Activated naive CD4-positive, alpha-beta T cell treated with anti-CD3 and anti-CD28 coated beads, Interleukin-2, amount 50 U/mL, for 24 hours (primary cell): ENCODE measurements around the gene ERAS.

Experiments used
- H3K27ac Mint-ChIP-seq: one replicate; pipeline ENCODE4 v1.8.0; 2021; ENCODE audit warnings: mild to moderate bottlenecking, mixed read lengths
- H3K27me3 Mint-ChIP-seq: one replicate; pipeline ENCODE4 v1.8.0; 2021; ENCODE audit warnings: mixed read lengths
- H3K36me3 Mint-ChIP-seq: one replicate; pipeline ENCODE4 v1.8.0; 2021; ENCODE audit warnings: mixed read lengths
- H3K4me1 Mint-ChIP-seq: one replicate; pipeline ENCODE4 v1.8.0; 2021; ENCODE audit warnings: mixed read lengths
- H3K4me3 Mint-ChIP-seq: one replicate; pipeline ENCODE4 v1.8.0; 2021; ENCODE audit warnings: mild to moderate bottlenecking, mixed read lengths
- H3K9me3 Mint-ChIP-seq: one replicate; pipeline ENCODE4 v1.8.0; 2021; ENCODE audit warnings: mixed read lengths

ERAS gene

GRCh38 chrX:48826135-48826875, at the start of gene ERAS:
Gene ERAS, plus strand, starts transcription at chrX:48826513. Its CDS starts 2,611 bp downstream, at chrX:48829124.
- Mint-ChIP-seq H3K27me3 (peaks cover 15% of the 10 kb centered on the region), H3K4me3 (peak within 1 kb of the TSS; percentile 47), H3K27ac (no peak within 1 kb of the TSS)

GRCh38 chrX:48776818-48777439, 49.4 kb upstream of the ERAS start:
- Mint-ChIP-seq H3K9me3 (no peaks in the 10 kb centered on the region), H3K36me3 (no peaks in the 10 kb centered on the region), H3K27ac (no peak overlapping the region), H3K27me3 (no peaks in the 10 kb centered on the region), H3K4me1 (no peaks in the 10 kb centered on the region), H3K4me3 (no peak overlapping the region)

More at GRCh38 chrX:48826135-48826875, at the start of gene ERAS:
- Mint-ChIP-seq H3K4me1 (peaks cover 10% of the 10 kb centered on the region), H3K9me3 (no peaks in the 10 kb centered on the region), H3K36me3 (no peaks in the 10 kb centered on the region)

- no peaks in the 10 kb centered on the region for H3K9me3 Mint-ChIP-seq
- H3K27ac Mint-ChIP-seq, result no peak overlapping the region
- H3K36me3 Mint-ChIP-seq, result no peaks in the 10 kb centered on the region
- H3K27me3 Mint-ChIP-seq, result no peaks in the 10 kb centered on the region
- no peak overlapping the region for H3K4me3 Mint-ChIP-seq
- H3K4me1 Mint-ChIP-seq, result no peaks in the 10 kb centered on the region
These were observed 46.9 kb upstream of the ERAS start for GRCh38 chrX:48779399-48779798.

- no peaks in the 10 kb centered on the region for H3K9me3 Mint-ChIP-seq
- H3K36me3 Mint-ChIP-seq, result no peaks in the 10 kb centered on the region
- H3K27ac Mint-ChIP-seq, result no peak overlapping the region
- no peak overlapping the region for H3K4me3 Mint-ChIP-seq
- no peaks in the 10 kb centered on the region for H3K27me3 Mint-ChIP-seq
- no peaks in the 10 kb centered on the region for H3K4me1 Mint-ChIP-seq
These were observed 44.6 kb upstream of the ERAS start for GRCh38 chrX:48781705-48782104.

- H3K9me3 Mint-ChIP-seq, result no peaks in the 10 kb centered on the region
- no peaks in the 10 kb centered on the region for H3K27me3 Mint-ChIP-seq
- no peak overlapping the region for H3K27ac Mint-ChIP-seq
- H3K4me3 Mint-ChIP-seq, result no peak overlapping the region
- H3K36me3 Mint-ChIP-seq, result no peaks in the 10 kb centered on the region
- H3K4me1 Mint-ChIP-seq, result no peaks in the 10 kb centered on the region
These were observed 44.1 kb upstream of the ERAS start for GRCh38 chrX:48782216-48782615.

GRCh38 chrX:48782795-48783194, 43.5 kb upstream of the ERAS start:
- H3K36me3 Mint-ChIP-seq, result no peaks in the 10 kb centered on the region
- H3K4me3 Mint-ChIP-seq, result no peak overlapping the region
- H3K27ac Mint-ChIP-seq, result no peak overlapping the region
- no peaks in the 10 kb centered on the region for H3K27me3 Mint-ChIP-seq
- no peaks in the 10 kb centered on the region for H3K4me1 Mint-ChIP-seq
- H3K9me3 Mint-ChIP-seq, result no peaks in the 10 kb centered on the region

GRCh38 chrX:48784726-48785125, 41.6 kb upstream of the ERAS start:
- H3K27ac Mint-ChIP-seq, result no peak overlapping the region
- H3K4me1 Mint-ChIP-seq, result peaks cover 3% of the 10 kb centered on the region
- H3K27me3 Mint-ChIP-seq, result no peaks in the 10 kb centered on the region
- H3K4me3 Mint-ChIP-seq, result no peak overlapping the region
- H3K9me3 Mint-ChIP-seq, result no peaks in the 10 kb centered on the region
- H3K36me3 Mint-ChIP-seq, result no peaks in the 10 kb centered on the region

- Mint-ChIP-seq H3K4me3 (no peak overlapping the region), H3K4me1 (peaks cover 7% of the 10 kb centered on the region), H3K9me3 (no peaks in the 10 kb centered on the region), H3K27me3 (no peaks in the 10 kb centered on the region), H3K27ac (no peak overlapping the region), H3K36me3 (no peaks in the 10 kb centered on the region)
These were observed 41.1 kb upstream of the ERAS start for GRCh38 chrX:48785186-48785539.

GRCh38 chrX:48785540-48786214, 40.6 kb upstream of the ERAS start:
- H3K9me3 Mint-ChIP-seq, result no peaks in the 10 kb centered on the region

GRCh38 chrX:48786341-48786800, 39.9 kb upstream of the ERAS start, which contains the start of gene GATA1:
Gene GATA1, plus strand, starts transcription at chrX:48786590. Its CDS starts 4,520 bp downstream, at chrX:48791110.
- Mint-ChIP-seq H3K36me3 (no peaks in the 10 kb centered on the region), H3K9me3 (no peaks in the 10 kb centered on the region), H3K27ac (no peak within 1 kb of the TSS), H3K4me3 (no peak within 1 kb of the TSS), H3K4me1 (peaks cover 7% of the 10 kb centered on the region), H3K27me3 (no peaks in the 10 kb centered on the region)

More at GRCh38 chrX:48785540-48786214, 40.6 kb upstream of the ERAS start:
- H3K36me3 Mint-ChIP-seq, result no peaks in the 10 kb centered on the region
- peaks cover 7% of the 10 kb centered on the region for H3K4me1 Mint-ChIP-seq
- H3K27ac Mint-ChIP-seq, result no peak overlapping the region
- H3K4me3 Mint-ChIP-seq, result no peak overlapping the region
- no peaks in the 10 kb centered on the region for H3K27me3 Mint-ChIP-seq

- H3K36me3 Mint-ChIP-seq, result no peaks in the 10 kb centered on the region
- no peak overlapping the region for H3K27ac Mint-ChIP-seq
- H3K4me3 Mint-ChIP-seq, result no peak overlapping the region
- peaks cover 7% of the 10 kb centered on the region for H3K4me1 Mint-ChIP-seq
- no peaks in the 10 kb centered on the region for H3K9me3 Mint-ChIP-seq
- H3K27me3 Mint-ChIP-seq, result no peaks in the 10 kb centered on the region
These were observed 39.3 kb upstream of the ERAS start for GRCh38 chrX:48786825-48787504.

- H3K27me3 Mint-ChIP-seq, result no peaks in the 10 kb centered on the region
- H3K9me3 Mint-ChIP-seq, result no peaks in the 10 kb centered on the region
- no peak overlapping the region for H3K4me3 Mint-ChIP-seq
- H3K27ac Mint-ChIP-seq, result no peak overlapping the region
- H3K36me3 Mint-ChIP-seq, result no peaks in the 10 kb centered on the region
- H3K4me1 Mint-ChIP-seq, result peaks cover 7% of the 10 kb centered on the region
These were observed 38.5 kb upstream of the ERAS start for GRCh38 chrX:48787505-48788443.

GRCh38 chrX:48789366-48790220, 36.7 kb upstream of the ERAS start:
- no peaks in the 10 kb centered on the region for H3K27me3 Mint-ChIP-seq
- H3K9me3 Mint-ChIP-seq, result no peaks in the 10 kb centered on the region
- H3K36me3 Mint-ChIP-seq, result no peaks in the 10 kb centered on the region
- no peak overlapping the region for H3K4me3 Mint-ChIP-seq
- H3K27ac Mint-ChIP-seq, result no peak overlapping the region
- H3K4me1 Mint-ChIP-seq, result peaks cover 7% of the 10 kb centered on the region

- Mint-ChIP-seq H3K4me1 (peaks cover 7% of the 10 kb centered on the region), H3K27ac (no peak overlapping the region), H3K36me3 (no peaks in the 10 kb centered on the region), H3K4me3 (no peak overlapping the region), H3K9me3 (no peaks in the 10 kb centered on the region), H3K27me3 (no peaks in the 10 kb centered on the region)
These were observed 35.8 kb upstream of the ERAS start for GRCh38 chrX:48790477-48790876.
